Stimulated activated CD4-positive, alpha-beta T cell treated with anti-CD3 and anti-CD28 coated beads, TNF-alpha, amount 100 ng/mL, for 4 hours (primary cell): ENCODE measurements around the gene DPYSL4.

ENCODE experiments used
- DNase-seq, 3 experiments: peaks; one replicate each; pipeline ENCODE4 v3.0.0-alpha.2; 2020; ENCODE audit warnings: low read depth in 3 of 3

The DPYSL4 gene

GRCh38 chr10:132226586-132227405, 40.0 kb downstream of the DPYSL4 start:
- no peak for DNase-seq

- DNase-seq, result no peak
Observed at GRCh38 chr10:132227851-132228390, 41.2 kb downstream of the DPYSL4 start.

GRCh38 chr10:132228616-132229015, 41.9 kb downstream of the DPYSL4 start:
- no peak for DNase-seq

GRCh38 chr10:132229096-132229495, 42.3 kb downstream of the DPYSL4 start:
- no peak for DNase-seq

GRCh38 chr10:132229834-132230556, 43.2 kb downstream of the DPYSL4 start:
- DNase-seq, result no peak

GRCh38 chr10:132230557-132231210, 43.9 kb downstream of the DPYSL4 start:
- DNase-seq, result no peak

GRCh38 chr10:132231656-132232022, 44.9 kb downstream of the DPYSL4 start:
- DNase-seq, result no peak

GRCh38 chr10:132232023-132232951, 45.5 kb downstream of the DPYSL4 start:
- no peak for DNase-seq

GRCh38 chr10:132232981-132233380, 46.2 kb downstream of the DPYSL4 start:
- DNase-seq, result no peak

- no peak for DNase-seq
Observed at GRCh38 chr10:132233501-132234085, 46.8 kb downstream of the DPYSL4 start.

GRCh38 chr10:132234860-132235259, 48.1 kb downstream of the DPYSL4 start:
- DNase-seq, result no peak

GRCh38 chr10:132236161-132236560, 49.4 kb downstream of the DPYSL4 start:
- DNase-seq, result no peak

GRCh38 chr10:132236881-132237280, 50.1 kb downstream of the DPYSL4 start:
- DNase-seq, result no peak

- DNase-seq, result no peak
Observed at GRCh38 chr10:132237396-132237795, 50.6 kb downstream of the DPYSL4 start.

GRCh38 chr10:132237871-132238270, 51.1 kb downstream of the DPYSL4 start:
- no peak for DNase-seq

GRCh38 chr10:132238371-132239125, 51.8 kb downstream of the DPYSL4 start:
- no peak for DNase-seq

- no peak for DNase-seq
Observed at GRCh38 chr10:132239126-132240031, 52.6 kb downstream of the DPYSL4 start.

GRCh38 chr10:132240156-132240555, 53.4 kb downstream of the DPYSL4 start:
- DNase-seq, result no peak

GRCh38 chr10:132240581-132240980, 53.8 kb downstream of the DPYSL4 start:
- DNase-seq, result no peak
